K562 (cell line): ENCODE results near the gene CYB5RL. TPM values are rescaled to one million over a fixed set of nuclear protein-coding genes. Genes with fewer than 3 reads are reported as not detected.
A peak's percentile ranks its signal among the peaks of the same experiment; 100 is the strongest.

ENCODE experiments used
- ATAC-seq: fragments of 200-7000 bp; cut with Tn5 transposase; 3 replicates; pipeline ENCODE4 v1.9.1; 2020; ENCODE audit warnings: moderate library complexity
- BruUV-seq: library from RNA; stranded (reverse); fragments of 400-500 nt; replicated peaks from 2 replicates; lab custom pipeline; 2021; lab: Mats Ljungman, UMichigan
- CTCF ChIA-PET: fragments of 300-600 bp; formaldehyde crosslinking; extraction: SDS; loops from one replicate; lab custom pipeline; 2021; ENCODE audit warnings: low intra/inter-chr PET ratio; lab: Yijun Ruan, JAX
- POLR2A ChIA-PET: fragments of 300-600, 350-650 bp; sonication (Branson Sonifier 250); formaldehyde crosslinking; extraction: SDS; loops from one replicate; lab custom pipeline; 2021; ENCODE audit warnings: antibody characterized with exemption, inconsistent platforms; lab: Yijun Ruan, JAX
- DNase-seq, 4 experiments: peaks; one replicate each; pipeline versions ENCODE4 v3.0.0 to v3.0.0-alpha.2; 2011 to 2018; ENCODE audit warnings: low spot score in 3 of 4, mixed read lengths in 3 of 4; ENCODE audit errors: extremely low read depth in 1 of 4
- FAIRE-seq: peaks from 2 replicates; lab custom pipeline; 2011; peaks lifted over from hg19 to GRCh38; lab: Jason Lieb, UNC
- H2AFZ ChIP-seq: 2 replicates; pipeline ENCODE4 v1.6.0; 2011; ENCODE audit warnings: low read depth, low read length, control low read depth, inconsistent platforms
- H3K27ac ChIP-seq: fragments of 200-600 bp; 3 replicates; pipeline ENCODE4 v1.8.0; 2011; ENCODE audit warnings: low read depth, mild to moderate bottlenecking, control low read depth, inconsistent platforms, low read length, moderate library complexity, mixed read lengths; ENCODE audit errors: extremely low read depth
- H3K27me3 ChIP-seq, 2 experiments: fragments of 300-600 bp in 1 of 2; 2 replicates in 1 of 2; 3 replicates in 1 of 2; pipeline versions ENCODE4 v1.6.0 to v1.8.0; 2011; ENCODE audit warnings: inconsistent platforms in 2 of 2, low read length in 2 of 2, mild to moderate bottlenecking in 1 of 2, mixed read lengths in 1 of 2, moderate library complexity in 1 of 2; ENCODE audit not compliant: control insufficient read depth in 2 of 2, insufficient read depth in 2 of 2
- H3K36me3 ChIP-seq: fragments of 300-600 bp; 3 replicates; pipeline ENCODE4 v1.8.0; 2011; ENCODE audit warnings: mild to moderate bottlenecking, low read length, inconsistent platforms; ENCODE audit not compliant: control insufficient read depth, insufficient read depth
- H3K4me1 ChIP-seq, 2 experiments: fragments of 200-600 bp in 1 of 2; replicated peaks in 1 of 2; 2 replicates in 1 of 2; 3 replicates in 1 of 2; pipeline versions ENCODE4 v1.5.1 to v1.8.0; 2011; ENCODE audit warnings: inconsistent platforms in 2 of 2, low read length in 2 of 2, mild to moderate bottlenecking in 1 of 2, mixed read lengths in 1 of 2, moderate library complexity in 1 of 2; ENCODE audit not compliant: control insufficient read depth in 2 of 2, insufficient read depth in 2 of 2
- H3K4me2 ChIP-seq: 2 replicates; pipeline ENCODE4 v1.6.1; 2011; ENCODE audit warnings: low read length, control low read depth, inconsistent platforms, mixed read lengths; ENCODE audit not compliant: insufficient read depth
- H3K4me3 ChIP-seq: fragments of 200-600 bp; sonication (generic), shearing (Covaris generic); 2 replicates; pipeline ENCODE4 v1.5.1; 2016; ENCODE audit warnings: control low read depth, inconsistent platforms
- H3K79me2 ChIP-seq: fragments of 200-600 bp; 3 replicates; pipeline ENCODE4 v1.8.0; 2011; ENCODE audit warnings: low read length, inconsistent platforms; ENCODE audit not compliant: control insufficient read depth, insufficient read depth
- H3K9ac ChIP-seq, 2 experiments: 2 replicates each; pipeline versions ENCODE4 v1.6.0 to v1.6.1; 2011; ENCODE audit warnings: low read depth in 2 of 2, low read length in 2 of 2, control low read depth in 1 of 2, inconsistent platforms in 1 of 2, mild to moderate bottlenecking in 1 of 2, mixed read lengths in 1 of 2; ENCODE audit not compliant: insufficient read depth in 1 of 2
- H3K9me1 ChIP-seq: one replicate; pipeline ENCODE4 v1.6.0; 2011; ENCODE audit warnings: inconsistent platforms, mild to moderate bottlenecking, low read length, moderate library complexity; ENCODE audit not compliant: control insufficient read depth, insufficient read depth
- H3K9me3 ChIP-seq: replicated peaks from 2 replicates; pipeline ENCODE4 v1.5.1; 2011; ENCODE audit warnings: low read depth, low read length, inconsistent platforms; ENCODE audit not compliant: control insufficient read depth, insufficient read depth
- H4K20me1 ChIP-seq: replicated peaks from 2 replicates; pipeline ENCODE4 v1.6.1; 2011; ENCODE audit warnings: low read length, inconsistent platforms, mixed read lengths; ENCODE audit not compliant: control insufficient read depth, insufficient read depth
- BCOR ChIP-seq: fragments of 450-650 bp; IDR thresholded peaks from 2 replicates; pipeline ENCODE4 v1.6.1; 2016
- MBD2 ChIP-seq: sonication (generic); IDR thresholded peaks from 2 replicates; pipeline ENCODE4 v1.6.1; 2016; ENCODE audit warnings: low read depth, borderline replicate concordance
- NFIC ChIP-seq: fragments of 450-650 bp; IDR thresholded peaks from 2 replicates; pipeline ENCODE4 v1.6.1; 2017; ENCODE audit warnings: mild to moderate bottlenecking, inconsistent platforms
- POLR2H ChIP-seq: IDR thresholded peaks from 2 replicates; pipeline ENCODE4 v1.6.1; 2016; ENCODE audit warnings: missing genetic modification characterization, low read depth, mild to moderate bottlenecking, control low read depth, missing compliant biosample characterization, moderate library complexity
- RBM25 ChIP-seq: fragments of 200-400 bp; formaldehyde crosslinking; IDR thresholded peaks from 2 replicates; pipeline ENCODE4 v1.6.1; 2018; ENCODE audit warnings: low read length, low read depth, moderate library complexity; ENCODE audit not compliant: severe bottlenecking
- ZNF124 ChIP-seq: sonication (generic); formaldehyde crosslinking; IDR thresholded peaks from 2 replicates; pipeline ENCODE4 v1.8.1; 2022; ENCODE audit warnings: missing genetic modification reagents
- WGBS: fragments of 100-300 bp; shearing (Covaris generic); methylation state at CpG from one replicate; pipeline ENCODE4 v1.1.6; 2016; ENCODE audit warnings: low coverage, mixed read lengths; ENCODE audit not compliant: insufficient coverage; ENCODE audit errors: missing lambda C conversion rate; 5-methylcytosine and 5-hydroxymethylcytosine counted together
- in situ Hi-C: fragments of 300-500 bp; cut with MboI; formaldehyde crosslinking; loops from 4 replicates; pipeline ENCODE4 v1.15.0; 2018; ENCODE audit warnings: inconsistent platforms, mixed read lengths
- intact Hi-C: fragments of 100-400 bp; cut with micrococcal nuclease; formaldehyde crosslinking; loops from 2 replicates; pipeline ENCODE4 v1.14.2; 2022
- polyA plus RNA-seq, 8 experiments: library from polyadenylated mRNA; depleted of rRNA in 4 of 8; stranded (reverse) in 5 of 8; unstranded in 3 of 8; fragments of >200 nt; fragmentation: Nextera tagmentation in 2 of 8; fragmentation: Illumina TruSeq in 1 of 8; extraction: Ambion mirVana in 2 of 8; extraction: Trizol in 1 of 8; gene quantifications; 2 replicates each; pipeline versions ENCODE4 v1.2.1 to v1.2.3, GENCODE V29; 2011 to 2014; ENCODE audit warnings: inconsistent platforms in 1 of 8, missing spikeins in 1 of 8
- total RNA-seq, 7 experiments: library from RNA; depleted of rRNA in 6 of 7; stranded (reverse); fragments of >200 nt in 6 of 7; fragmentation: Illumina TruSeq in 2 of 7; extraction: Trizol in 2 of 7; gene quantifications; 2 replicates each; pipeline versions ENCODE4 v1.2.1 to v1.2.3, GENCODE V29; 2011 to 2021; ENCODE audit warnings: low replicate concordance in 1 of 7
- TF ChIP-seq, protein P1 (sequence below): sonication (generic); formaldehyde crosslinking; IDR thresholded peaks from 2 replicates; pipeline ENCODE4 v1.8.0; 2022; ENCODE audit warnings: mild to moderate bottlenecking, missing genetic modification reagents
- TF ChIP-seq, protein P2 (sequence below): sonication (generic); formaldehyde crosslinking; IDR thresholded peaks from 2 replicates; pipeline ENCODE4 v1.8.1; 2023; ENCODE audit warnings: mild to moderate bottlenecking, missing genetic modification reagents

CYB5RL gene
- total and polyA plus RNA-seq, 9 of the 15 experiments (the other 6 are each of a cell fraction or from before 2014, with no cell fraction given) = 7.9 to 18.0 (median 11.2) TPM

DNA sequence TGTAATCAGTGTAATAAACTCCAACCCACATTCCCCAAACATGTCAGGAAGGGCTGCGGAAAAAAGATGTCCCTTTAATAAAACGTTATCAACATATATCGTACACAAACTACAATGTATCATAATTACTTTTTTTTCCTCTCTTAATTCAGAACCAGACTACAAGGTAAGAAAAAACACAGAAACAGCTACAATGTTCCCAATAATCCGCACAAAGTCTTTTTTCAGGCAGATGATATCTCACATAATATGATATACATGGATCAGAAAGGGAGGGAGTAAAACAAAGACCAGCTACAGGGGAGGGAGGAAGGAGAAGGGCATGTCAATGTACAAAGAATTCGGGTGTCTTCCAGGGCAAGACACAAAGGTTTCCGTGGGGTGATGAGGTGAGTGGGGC is 25.5 kb upstream of the CYB5RL start:
- TF ChIP-seq, protein P1, sequence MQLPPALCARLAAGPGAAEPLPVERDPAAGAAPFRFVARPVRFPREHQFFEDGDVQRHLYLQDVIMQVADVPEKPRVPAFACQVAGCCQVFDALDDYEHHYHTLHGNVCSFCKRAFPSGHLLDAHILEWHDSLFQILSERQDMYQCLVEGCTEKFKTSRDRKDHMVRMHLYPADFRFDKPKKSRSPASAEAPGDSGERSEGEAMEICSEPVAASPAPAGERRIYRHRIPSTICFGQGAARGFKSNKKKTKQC (CRISPR knock-in tag) = no peak
- TF ChIP-seq POLR2H (tag) = peak; percentile 41; the same call in 1 of the 2 replicates
- DNase-seq = no peak
- ATAC-seq = no peak
- H3K4me1 ChIP-seq = peaks cover 15 to 44% of the 10 kb centered on the region in 2 experiments
- peaks cover 14% of the 10 kb centered on the region for H4K20me1 ChIP-seq
- in situ Hi-C loops (no loop called here), intact Hi-C loops (no loop called here)
- H3K9me1 ChIP-seq = peaks cover 3% of the 10 kb centered on the region
- H3K4me3 ChIP-seq = no peak overlapping the region
- POLR2A ChIA-PET = no interaction called here
- no peak overlapping the region for H3K27ac ChIP-seq
- H3K79me2 ChIP-seq = no peaks in the 10 kb centered on the region
- H3K36me3 ChIP-seq = peaks cover 54% of the 10 kb centered on the region
- H3K9ac ChIP-seq = no peak overlapping the region
- FAIRE-seq = no peak
- 82% methylated on average over 6 of the region's 6 CpGs for WGBS
- no peak overlapping the region for H2AFZ ChIP-seq
- H3K4me2 ChIP-seq = no peak overlapping the region
- CTCF ChIA-PET = no interaction called here
- H3K27me3 ChIP-seq = no peaks in the 10 kb centered on the region
- H3K9me3 ChIP-seq = no peaks in the 10 kb centered on the region
- BruUV-seq = no TSS peak

DNA sequence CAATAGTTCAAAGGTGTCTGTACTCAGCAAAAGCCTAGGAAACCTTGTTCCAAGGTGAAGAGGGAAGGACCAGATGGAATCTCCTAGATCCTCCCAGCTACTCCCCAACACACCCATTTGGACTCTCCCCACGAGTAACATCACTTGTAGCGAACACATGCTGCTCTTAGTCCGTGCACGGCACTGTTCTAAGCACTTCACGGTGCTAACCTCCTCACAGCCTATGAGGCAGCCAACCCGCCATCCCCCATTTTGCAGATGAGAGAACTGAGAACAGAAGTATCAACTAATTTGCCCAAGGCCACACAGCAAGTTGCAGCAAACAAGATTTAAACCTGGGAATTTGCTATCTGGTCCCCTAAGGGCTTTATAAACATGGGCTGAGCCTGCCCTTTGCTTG is 24.4 kb upstream of the CYB5RL start:
- H3K9ac ChIP-seq = peak overlapping the region in 1 of 2 experiments; percentile 6; a peak in 1 of 4 replicates
- ChIA-PET POLR2A (interaction anchor here (0.6 to 15.5 kb wide), 3 partner anchors 11 to 241 kb away, joined by 3 to 148 read pairs (median 11); partner anchors contain the start of genes CYB5RL and MRPL37), CTCF (no interaction called here)
- no peaks in the 10 kb centered on the region for H3K9me3 ChIP-seq
- peak; percentile 23 for FAIRE-seq
- TF ChIP-seq NFIC (no peak), MBD2 (no peak), RBM25 (peak; percentile 53), ZNF124 (CRISPR knock-in tag) (no peak), BCOR (peak; percentile 21; the same call in 1 of the 2 replicates)
- TF ChIP-seq, protein P2, sequence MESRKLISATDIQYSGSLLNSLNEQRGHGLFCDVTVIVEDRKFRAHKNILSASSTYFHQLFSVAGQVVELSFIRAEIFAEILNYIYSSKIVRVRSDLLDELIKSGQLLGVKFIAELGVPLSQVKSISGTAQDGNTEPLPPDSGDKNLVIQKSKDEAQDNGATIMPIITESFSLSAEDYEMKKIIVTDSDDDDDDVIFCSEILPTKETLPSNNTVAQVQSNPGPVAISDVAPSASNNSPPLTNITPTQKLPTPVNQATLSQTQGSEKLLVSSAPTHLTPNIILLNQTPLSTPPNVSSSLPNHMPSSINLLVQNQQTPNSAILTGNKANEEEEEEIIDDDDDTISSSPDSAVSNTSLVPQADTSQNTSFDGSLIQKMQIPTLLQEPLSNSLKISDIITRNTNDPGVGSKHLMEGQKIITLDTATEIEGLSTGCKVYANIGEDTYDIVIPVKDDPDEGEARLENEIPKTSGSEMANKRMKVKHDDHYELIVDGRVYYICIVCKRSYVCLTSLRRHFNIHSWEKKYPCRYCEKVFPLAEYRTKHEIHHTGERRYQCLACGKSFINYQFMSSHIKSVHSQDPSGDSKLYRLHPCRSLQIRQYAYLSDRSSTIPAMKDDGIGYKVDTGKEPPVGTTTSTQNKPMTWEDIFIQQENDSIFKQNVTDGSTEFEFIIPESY (CRISPR knock-in tag) = peak; percentile 77
- peaks cover 60% of the 10 kb centered on the region; the same call in 2 of the 3 replicates for H3K36me3 ChIP-seq
- H3K27ac ChIP-seq = no peak overlapping the region
- H3K9me1 ChIP-seq = peaks cover 5% of the 10 kb centered on the region
- intact Hi-C loops = no loop called here
- no peak overlapping the region for H3K4me2 ChIP-seq
- no peaks in the 10 kb centered on the region for H3K79me2 ChIP-seq
- H3K4me1 ChIP-seq = peaks cover 3 to 41% of the 10 kb centered on the region in 2 experiments
- no peaks in the 10 kb centered on the region for H3K27me3 ChIP-seq
- in situ Hi-C loops = no loop called here
- DNase-seq = no peak
- no TSS peak for BruUV-seq
- no peak overlapping the region for H2AFZ ChIP-seq
- H4K20me1 ChIP-seq = peaks cover 10% of the 10 kb centered on the region; the same call in 1 of the 2 replicates
- ATAC-seq = no peak
- no peak overlapping the region for H3K4me3 ChIP-seq
- WGBS = 58% methylated on average over 6 of the region's 6 CpGs
